GM18861 (cell line): ENCODE measurements around the gene FGF2.
"Not testable (repeated sequence)": the region's sequence is repeated elsewhere in the genome, so short reads cannot be mapped to it uniquely, and the experiment has no call there.

Experiments used
- ATAC-seq: cut with Tn5 transposase; IDR thresholded peaks from one replicate; pipeline ENCODE4 v1.9.1; 2021; ENCODE audit not compliant: unreplicated experiment

Gene FGF2

GRCh38 chr4:122921971-122922876, 95.6 kb downstream of the FGF2 start, which contains the start of gene NUDT6:
Gene NUDT6, minus strand, starts transcription at chr4:122922597. Its CDS starts 25 bp downstream, at chr4:122922572.
- peak; percentile 56 for ATAC-seq

- peak; percentile 94 for ATAC-seq
These were observed 96.4 kb downstream of the FGF2 start for GRCh38 chr4:122922877-122923511.

DNA sequence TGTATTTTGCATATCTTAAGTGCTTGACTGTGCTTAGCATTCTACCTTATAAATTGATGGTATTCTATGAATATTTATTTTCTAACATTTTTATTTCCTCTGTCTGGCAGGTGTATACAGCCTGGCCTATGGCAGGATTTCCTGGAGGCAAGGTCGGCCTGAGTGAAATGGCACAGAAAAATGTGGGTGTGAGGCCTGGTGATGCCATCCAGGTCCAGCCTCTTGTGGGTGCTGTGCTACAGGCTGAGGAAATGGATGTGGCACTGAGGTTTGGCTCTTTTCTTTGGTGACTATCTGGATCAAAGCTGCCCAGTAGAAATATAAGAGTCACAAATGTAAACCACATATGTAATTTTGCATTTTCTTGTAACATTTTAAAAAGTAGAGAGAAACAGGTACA, 102.3 kb downstream of the FGF2 start:
- ATAC-seq, result no peak

GRCh38 chr4:122930862-122931261, 104.2 kb downstream of the FGF2 start:
- ATAC-seq, result no peak

DNA sequence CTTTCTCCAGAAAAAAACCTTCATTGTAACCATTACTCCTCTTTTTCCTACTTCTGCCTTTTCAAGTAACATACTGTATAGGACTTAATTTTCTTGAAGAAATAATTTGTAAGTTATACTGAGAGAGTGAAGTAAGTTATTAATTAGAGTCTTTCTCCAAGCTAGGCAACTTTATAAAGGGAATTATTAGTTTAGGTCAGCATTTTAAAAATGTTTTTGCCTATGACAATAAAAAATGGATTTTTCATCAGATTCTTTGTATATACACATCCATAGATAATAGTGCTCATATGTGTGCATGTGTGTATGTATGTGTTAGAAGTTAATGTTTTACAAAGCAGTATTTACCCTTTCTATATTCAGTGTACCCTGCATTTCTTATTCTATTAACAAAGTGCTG, 106.1 kb downstream of the FGF2 start:
- no peak for ATAC-seq

DNA sequence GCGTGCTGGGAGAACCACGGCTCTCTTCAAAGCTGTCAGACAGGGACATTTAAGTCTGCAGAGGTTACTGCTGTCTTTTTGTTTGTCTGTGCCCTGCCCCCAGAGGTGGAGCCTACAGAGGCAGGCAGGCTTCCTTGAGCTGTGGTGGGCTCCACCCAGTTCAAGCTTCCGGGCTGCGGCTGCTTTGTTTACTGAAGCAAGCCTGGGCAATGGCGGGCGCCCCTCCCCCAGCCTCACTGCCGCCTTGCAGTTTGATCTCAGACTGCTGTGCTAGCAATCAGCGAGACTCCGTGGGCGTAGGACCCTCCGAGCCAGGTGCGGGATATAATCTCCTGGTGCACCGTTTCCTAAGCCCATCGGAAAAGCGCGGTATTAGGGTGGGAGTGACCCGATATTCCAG, 118.5 kb downstream of the FGF2 start:
- not testable (repeated sequence) for ATAC-seq

GRCh38 chr4:122946142-122946541, 119.5 kb downstream of the FGF2 start:
- ATAC-seq, result no peak
